Measurements from ENCODE around the gene CAMP.

CAMP gene

GRCh38 chr3:48247401-48247811 lies 24.1 kb downstream of the CAMP start:
- TF ChIP-seq SPI1 (IDR thresholded peaks at IDR 0.05; ENCODE audit: borderline replicate concordance, low read depth) (peak; percentile 60; the same call in 1 of the 2 replicates), POLR2AphosphoS5 (IDR thresholded peaks at IDR 0.05; ENCODE audit: low read depth) (no peak)
- Histone ChIP-seq H3K27ac (replicated peaks) (0 out of 2 replicates have a peak overlapping the region, but pooled peaks have one; percentile 4), H3K27me3 (ENCODE audit: insufficient read depth, poor library complexity, severe bottlenecking) (no peaks in the 10 kb centered on the region), H3K4me3 (replicated peaks; ENCODE audit: insufficient read depth, low read length) (no peak overlapping the region)
- DNase-seq (ENCODE audit: low read depth in 1 of 2, low spot score in 1 of 2), result peak in 1 of 2 experiments; percentile 32

GRCh38 chr3:48248095-48248850 lies 25.0 kb downstream of the CAMP start:
- no peak for DNase-seq (ENCODE audit: low read depth in 1 of 2, low spot score in 1 of 2)
- no peaks in the 10 kb centered on the region for H3K27me3 ChIP-seq (ENCODE audit: insufficient read depth, poor library complexity, severe bottlenecking)
- no peak overlapping the region for H3K27ac ChIP-seq (replicated peaks)
- H3K4me3 ChIP-seq (replicated peaks; ENCODE audit: insufficient read depth, low read length), result no peak overlapping the region
- no peak for TF ChIP-seq POLR2AphosphoS5 (IDR thresholded peaks at IDR 0.05; ENCODE audit: low read depth)
- TF ChIP-seq, protein P1, sequence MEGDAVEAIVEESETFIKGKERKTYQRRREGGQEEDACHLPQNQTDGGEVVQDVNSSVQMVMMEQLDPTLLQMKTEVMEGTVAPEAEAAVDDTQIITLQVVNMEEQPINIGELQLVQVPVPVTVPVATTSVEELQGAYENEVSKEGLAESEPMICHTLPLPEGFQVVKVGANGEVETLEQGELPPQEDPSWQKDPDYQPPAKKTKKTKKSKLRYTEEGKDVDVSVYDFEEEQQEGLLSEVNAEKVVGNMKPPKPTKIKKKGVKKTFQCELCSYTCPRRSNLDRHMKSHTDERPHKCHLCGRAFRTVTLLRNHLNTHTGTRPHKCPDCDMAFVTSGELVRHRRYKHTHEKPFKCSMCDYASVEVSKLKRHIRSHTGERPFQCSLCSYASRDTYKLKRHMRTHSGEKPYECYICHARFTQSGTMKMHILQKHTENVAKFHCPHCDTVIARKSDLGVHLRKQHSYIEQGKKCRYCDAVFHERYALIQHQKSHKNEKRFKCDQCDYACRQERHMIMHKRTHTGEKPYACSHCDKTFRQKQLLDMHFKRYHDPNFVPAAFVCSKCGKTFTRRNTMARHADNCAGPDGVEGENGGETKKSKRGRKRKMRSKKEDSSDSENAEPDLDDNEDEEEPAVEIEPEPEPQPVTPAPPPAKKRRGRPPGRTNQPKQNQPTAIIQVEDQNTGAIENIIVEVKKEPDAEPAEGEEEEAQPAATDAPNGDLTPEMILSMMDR (IDR thresholded peaks at IDR 0.05; ENCODE audit: insufficient read depth, low read length), result no peak
- TF ChIP-seq GABPA (IDR thresholded peaks at IDR 0.05; ENCODE audit: low read depth), result no peak

- no peak overlapping the region for H3K27ac ChIP-seq (replicated peaks)
- DNase-seq (ENCODE audit: low read depth in 1 of 2, low spot score in 1 of 2), result no peak
- no peak overlapping the region for H3K4me3 ChIP-seq (replicated peaks; ENCODE audit: insufficient read depth, low read length)
- no peaks in the 10 kb centered on the region for H3K27me3 ChIP-seq (ENCODE audit: insufficient read depth, poor library complexity, severe bottlenecking)
- no peak for TF ChIP-seq SPI1 (IDR thresholded peaks at IDR 0.05; ENCODE audit: borderline replicate concordance, low read depth)
- TF ChIP-seq GABPA (IDR thresholded peaks at IDR 0.05; ENCODE audit: low read depth), result no peak
- TF ChIP-seq POLR2AphosphoS5 (IDR thresholded peaks at IDR 0.05; ENCODE audit: low read depth), result no peak
- no peak for TF ChIP-seq REST (IDR thresholded peaks at IDR 0.05; ENCODE audit: insufficient replicate concordance, low read depth)
- TF ChIP-seq, protein P1 (IDR thresholded peaks at IDR 0.05; ENCODE audit: insufficient read depth, low read length), result no peak
These were observed 33.3 kb downstream of the CAMP start for GRCh38 chr3:48256557-48256956.

DNA sequence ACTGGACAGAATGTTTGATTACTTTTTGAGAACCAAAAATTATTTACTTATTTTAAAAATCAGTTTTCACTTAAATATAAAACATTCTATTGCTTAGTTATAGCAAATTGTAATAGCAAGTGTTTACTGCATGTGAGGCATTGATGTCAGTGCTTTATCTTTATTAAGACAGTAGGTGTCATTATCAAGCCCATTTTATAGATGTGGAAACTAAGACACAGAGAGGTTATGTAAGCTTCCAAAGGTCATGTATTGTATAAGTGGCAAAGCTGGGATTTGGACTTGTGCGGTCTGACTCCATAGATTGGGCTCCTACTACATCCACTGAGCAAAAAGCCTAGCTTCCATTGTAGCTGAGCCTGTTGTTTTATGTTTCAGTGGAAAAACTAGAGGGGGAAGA lies 35.2 kb downstream of the CAMP start:
- Histone ChIP-seq H3K27ac (replicated peaks) (no peak overlapping the region), H3K4me3 (replicated peaks; ENCODE audit: insufficient read depth, low read length) (no peak overlapping the region), H3K27me3 (ENCODE audit: insufficient read depth, poor library complexity, severe bottlenecking) (no peaks in the 10 kb centered on the region)
- TF ChIP-seq SPI1 (IDR thresholded peaks at IDR 0.05; ENCODE audit: borderline replicate concordance, low read depth) (no peak), REST (IDR thresholded peaks at IDR 0.05; ENCODE audit: insufficient replicate concordance, low read depth) (no peak)
- TF ChIP-seq, protein P1 (IDR thresholded peaks at IDR 0.05; ENCODE audit: insufficient read depth, low read length), result no peak
- DNase-seq (ENCODE audit: low read depth in 1 of 2, low spot score in 1 of 2), result no peak

All from HL-60 (cell line).